ENCODE measurements around the gene NUAK2. TPM values are rescaled to one million over a fixed set of nuclear protein-coding genes. Genes with fewer than 3 reads are reported as not detected.
"Not testable (repeated sequence)": the region's sequence is repeated elsewhere in the genome, so short reads cannot be mapped to it uniquely, and the experiment has no call there.

The NUAK2 gene
- total and polyA plus RNA-seq, 2 donors (not counting 3 experiments of a cell fraction or from before 2014, with no cell fraction given) = 1.8 to 2.5 TPM

- no peak overlapping the region for H3K9ac ChIP-seq (replicated peaks; ENCODE audit: extremely low read depth, insufficient read depth, low read length)
- dilution Hi-C loops (cut with MboI; ENCODE audit: extremely low pct_ligation_motif_present, low sequenced_read_pairs) = no loop called here
- CTCF ChIA-PET = interaction anchor here (1.2 to 17.5 kb wide), 6 partner anchors 8 to 44 kb away, joined by 3 to 1536 read pairs (median 16); partner anchors contain the start of gene NUAK2
- H2AFZ ChIP-seq (ENCODE audit: low read depth, low read length) = no peak overlapping the region
- no TSS peak for BruUV-seq (replicated peaks)
- H3K9me1 ChIP-seq (replicated peaks; ENCODE audit: control insufficient read depth, extremely low read depth, insufficient read depth, low read length) = no peaks in the 10 kb centered on the region
- H3K9me3 ChIP-seq (replicated peaks; ENCODE audit: control insufficient read depth, insufficient read depth, low read length) = no peaks in the 10 kb centered on the region
- no peaks in the 10 kb centered on the region for H4K20me1 ChIP-seq (replicated peaks; ENCODE audit: control insufficient read depth, extremely low read depth, insufficient read depth, low read length)
- no peak overlapping the region for H3K27ac ChIP-seq (ENCODE audit: insufficient read depth, low read depth, low read length)
- H3K4me2 ChIP-seq (ENCODE audit: insufficient read depth, low read length) = no peak overlapping the region
- TF ChIP-seq MAX (IDR thresholded peaks at IDR 0.05; ENCODE audit: insufficient read depth, insufficient read length) (no peak), GATA2 (IDR thresholded peaks at IDR 0.05; ENCODE audit: insufficient read depth, insufficient read length, low read depth, low read length) (no peak), CTCF (IDR thresholded peaks at IDR 0.05; ENCODE audit: extremely low read depth in 1 of 2, insufficient read depth in 1 of 2, low read depth in 1 of 2, low read length in 2 of 2) (no peak), POLR2AphosphoS5 (IDR thresholded peaks at IDR 0.05; ENCODE audit: insufficient read depth, low read depth, low read length) (no peak), EZH2 (IDR thresholded peaks at IDR 0.05; ENCODE audit: borderline replicate concordance, low read depth, low read length, severe bottlenecking) (no peak), POLR2A (IDR thresholded peaks at IDR 0.05; ENCODE audit: low read depth, low read length) (no peak), FOS (IDR thresholded peaks at IDR 0.05; ENCODE audit: borderline replicate concordance, insufficient read depth, low read length) (no peak), MYC (IDR thresholded peaks at IDR 0.05; ENCODE audit: low read depth, low read length) (no peak), JUN (IDR thresholded peaks at IDR 0.05; ENCODE audit: borderline replicate concordance, insufficient read depth, insufficient read length, low read depth) (no peak)
- POLR2A ChIA-PET = interaction anchor here (1.3 kb wide), 1 partner anchor 38 kb away, joined by 7 read pairs; the partner anchor contains the start of gene NUAK2
- no peaks in the 10 kb centered on the region for H3K36me3 ChIP-seq (ENCODE audit: control insufficient read depth in 2 of 2, extremely low read depth in 1 of 2, insufficient read depth in 2 of 2, low read length in 2 of 2)
- H3K79me2 ChIP-seq (ENCODE audit: control insufficient read depth, insufficient read depth, low read length) = no peaks in the 10 kb centered on the region
- H3K27me3 ChIP-seq (ENCODE audit: control insufficient read depth in 2 of 2, insufficient read depth in 2 of 2, low read length in 2 of 2) = no peaks in the 10 kb centered on the region
- no peak overlapping the region for H3K4me3 ChIP-seq (replicated peaks in 1 of 3; ENCODE audit: insufficient read depth in 1 of 3, low read depth in 1 of 3, low read length in 3 of 3)
- no peak for FAIRE-seq
- intact Hi-C loops (cut with micrococcal nuclease) = loop anchor here (1.0 kb wide), 3 partner anchors 11 to 38 kb away; partner anchors contain the start of gene NUAK2
- no peak for DNase-seq (ENCODE audit: low read depth, low spot score)
- peaks cover 34% of the 10 kb centered on the region for H3K4me1 ChIP-seq (ENCODE audit: control insufficient read depth, extremely low read depth, insufficient read depth, low read length)
Measured at GRCh38 chr1:205283270-205284147, 38.0 kb downstream of the NUAK2 start.

DNA sequence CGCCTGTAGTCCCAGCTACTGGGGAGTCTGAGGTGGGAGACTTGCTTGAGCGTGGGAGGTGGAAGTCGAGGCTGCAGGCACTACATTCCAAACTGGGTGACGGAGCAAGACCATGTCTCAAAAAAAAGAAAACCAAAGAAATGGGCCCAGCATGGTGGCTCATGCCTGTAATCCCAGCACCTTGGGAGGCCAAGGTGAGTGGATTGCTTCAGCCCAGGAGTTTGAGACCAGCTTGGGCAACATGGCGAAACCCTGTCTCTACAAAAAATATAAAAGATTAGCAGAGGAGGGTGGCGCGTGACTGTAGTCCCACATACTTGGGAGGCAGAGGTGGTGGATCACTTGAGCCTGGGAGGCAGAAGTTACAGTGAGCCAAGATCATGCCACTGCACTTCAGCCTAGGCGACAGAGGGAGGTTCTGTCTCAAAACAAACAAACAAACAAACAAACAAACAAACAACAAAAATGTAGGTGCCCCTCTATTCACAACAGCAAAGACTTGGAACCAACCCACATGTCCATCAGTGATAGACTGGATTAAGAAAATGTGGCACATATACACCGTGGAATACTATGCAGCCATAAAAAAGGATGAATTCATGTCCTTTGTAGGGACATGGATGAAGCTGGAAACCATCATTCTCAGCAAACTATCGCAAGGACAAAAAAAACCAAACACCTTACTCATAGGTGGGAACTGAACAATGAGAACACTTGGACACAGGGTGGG is 40.7 kb downstream of the NUAK2 start:
- CTCF ChIA-PET = interaction anchor here (0.9 to 17.5 kb wide), 4 partner anchors 7 to 46 kb away, joined by 5 to 1536 read pairs (median 31); partner anchors contain the start of gene NUAK2
- FAIRE-seq; H4K20me1 ChIP-seq (replicated peaks; ENCODE audit: control insufficient read depth, extremely low read depth, insufficient read depth, low read length); H3K9ac ChIP-seq (replicated peaks; ENCODE audit: extremely low read depth, insufficient read depth, low read length); H3K27ac ChIP-seq (ENCODE audit: insufficient read depth, low read depth, low read length); H3K9me3 ChIP-seq (replicated peaks; ENCODE audit: control insufficient read depth, insufficient read depth, low read length); H3K4me3 ChIP-seq (replicated peaks in 1 of 3; ENCODE audit: insufficient read depth in 1 of 3, low read depth in 1 of 3, low read length in 3 of 3); H3K79me2 ChIP-seq (ENCODE audit: control insufficient read depth, insufficient read depth, low read length); H3K4me2 ChIP-seq (ENCODE audit: insufficient read depth, low read length); H3K9me1 ChIP-seq (replicated peaks; ENCODE audit: control insufficient read depth, extremely low read depth, insufficient read depth, low read length); dilution Hi-C loops (cut with MboI; ENCODE audit: extremely low pct_ligation_motif_present, low sequenced_read_pairs); H3K27me3 ChIP-seq (ENCODE audit: control insufficient read depth in 2 of 2, insufficient read depth in 2 of 2, low read length in 2 of 2); BruUV-seq (replicated peaks); H2AFZ ChIP-seq (ENCODE audit: low read depth, low read length); intact Hi-C loops (cut with micrococcal nuclease); H3K36me3 ChIP-seq (ENCODE audit: control insufficient read depth in 2 of 2, extremely low read depth in 1 of 2, insufficient read depth in 2 of 2, low read length in 2 of 2); DNase-seq (ENCODE audit: low read depth, low spot score); POLR2A ChIA-PET: not testable (repeated sequence)
- H3K4me1 ChIP-seq (ENCODE audit: control insufficient read depth, extremely low read depth, insufficient read depth, low read length) = peaks cover 17% of the 10 kb centered on the region
